EH (cell line): Measurements from ENCODE around the gene CNOT1.
"Not testable (repeated sequence)": the region's sequence is repeated elsewhere in the genome, so short reads cannot be mapped to it uniquely, and the experiment has no call there.

Source experiments
- DNase-seq: peaks from one replicate; pipeline ENCODE4 v3.0.0-alpha.2; 2015; ENCODE audit warnings: low read depth

The CNOT1 gene

DNA sequence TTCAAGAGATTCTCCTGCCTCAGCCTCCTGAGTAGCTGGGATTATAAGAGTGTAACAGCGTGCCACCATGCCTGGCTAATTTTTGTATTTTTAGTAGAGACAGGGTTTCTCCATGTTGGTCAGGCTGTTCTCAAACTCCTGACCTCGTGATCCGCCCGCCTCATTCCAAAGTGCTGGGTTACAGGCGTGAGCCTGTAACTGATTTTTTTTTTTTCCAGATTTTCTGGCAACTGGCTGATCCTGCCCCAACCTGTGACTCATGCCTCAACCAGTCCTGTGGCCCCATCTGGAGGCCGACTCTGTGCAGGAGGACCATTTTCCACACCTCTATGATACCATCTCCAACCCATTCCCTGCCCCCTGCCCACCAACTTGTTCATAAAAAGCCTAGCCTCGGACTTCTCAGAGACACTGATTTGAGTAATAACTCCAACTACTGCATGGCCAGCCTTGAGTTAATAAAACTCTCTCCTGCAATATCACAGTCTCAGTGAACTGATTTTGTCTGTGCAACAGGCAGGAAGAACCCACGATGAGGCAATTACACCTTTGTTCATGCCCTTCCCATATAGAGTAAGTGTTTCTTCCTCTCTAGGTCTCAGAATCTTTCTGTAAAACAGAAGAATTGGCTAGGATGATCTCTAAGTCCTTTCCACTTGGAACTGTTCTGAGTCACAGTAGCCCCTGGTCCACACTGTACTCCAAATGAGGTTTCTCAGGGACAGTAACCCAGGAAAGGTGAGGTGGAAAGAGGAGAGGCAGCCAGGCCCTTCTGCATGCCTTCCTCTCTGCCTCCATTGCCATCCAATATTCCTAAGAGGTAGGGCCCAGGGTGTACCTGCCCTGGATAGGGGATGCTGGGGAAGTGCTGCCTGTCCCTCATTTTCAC, 8.8 kb upstream of the CNOT1 start:
- peak; percentile 91 for DNase-seq

DNA sequence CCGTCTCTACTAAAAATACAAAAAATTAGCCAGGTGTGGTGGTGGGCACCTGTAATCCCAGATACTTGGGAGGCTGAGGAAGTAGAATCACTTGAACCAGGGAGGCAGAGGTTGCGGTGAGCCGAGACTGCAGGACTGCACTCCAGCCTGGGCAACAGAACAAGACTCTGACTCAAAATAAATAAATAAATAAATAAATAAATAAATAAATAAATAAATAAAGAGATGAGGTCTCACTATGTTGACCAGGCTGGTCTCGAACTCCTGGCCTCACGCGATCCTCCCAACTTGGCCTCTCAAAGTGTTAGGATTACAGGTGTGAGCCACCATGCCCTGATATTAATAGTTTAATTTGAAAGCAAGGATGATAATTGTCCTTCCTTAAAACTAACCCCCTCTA, 7.4 kb upstream of the CNOT1 start:
- DNase-seq, result not testable (repeated sequence)

GRCh38 chr16:58636466-58636865, 6.8 kb upstream of the CNOT1 start:
- no peak for DNase-seq

- no peak for DNase-seq
Measured at GRCh38 chr16:58635502-58635901, 5.9 kb upstream of the CNOT1 start.

DNA sequence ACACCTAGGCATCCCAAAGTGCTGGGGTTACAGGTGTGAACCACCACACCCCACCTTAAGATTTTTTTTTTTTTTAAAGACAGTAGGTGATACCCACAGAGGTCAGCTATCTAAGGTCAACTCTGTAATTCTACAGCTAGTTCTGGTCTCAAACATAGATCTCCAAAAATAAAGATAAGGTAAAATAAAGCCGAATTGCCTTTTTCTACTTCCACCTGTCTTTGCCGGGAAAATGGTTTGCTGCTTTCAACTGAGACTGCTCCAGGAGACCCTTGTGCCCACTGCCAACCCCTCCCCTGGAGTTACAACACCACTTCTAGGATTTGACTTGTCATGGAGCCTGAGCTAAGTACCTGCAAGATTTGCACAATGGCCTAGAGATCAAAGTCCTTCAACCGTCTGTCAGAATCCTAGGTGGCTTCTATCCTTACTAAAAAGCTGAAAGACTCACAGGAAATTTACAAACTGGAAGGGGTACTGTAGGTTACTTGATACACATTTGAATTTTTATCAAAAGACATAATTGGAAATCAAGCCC, 4.7 kb upstream of the CNOT1 start:
- no peak for DNase-seq

DNA sequence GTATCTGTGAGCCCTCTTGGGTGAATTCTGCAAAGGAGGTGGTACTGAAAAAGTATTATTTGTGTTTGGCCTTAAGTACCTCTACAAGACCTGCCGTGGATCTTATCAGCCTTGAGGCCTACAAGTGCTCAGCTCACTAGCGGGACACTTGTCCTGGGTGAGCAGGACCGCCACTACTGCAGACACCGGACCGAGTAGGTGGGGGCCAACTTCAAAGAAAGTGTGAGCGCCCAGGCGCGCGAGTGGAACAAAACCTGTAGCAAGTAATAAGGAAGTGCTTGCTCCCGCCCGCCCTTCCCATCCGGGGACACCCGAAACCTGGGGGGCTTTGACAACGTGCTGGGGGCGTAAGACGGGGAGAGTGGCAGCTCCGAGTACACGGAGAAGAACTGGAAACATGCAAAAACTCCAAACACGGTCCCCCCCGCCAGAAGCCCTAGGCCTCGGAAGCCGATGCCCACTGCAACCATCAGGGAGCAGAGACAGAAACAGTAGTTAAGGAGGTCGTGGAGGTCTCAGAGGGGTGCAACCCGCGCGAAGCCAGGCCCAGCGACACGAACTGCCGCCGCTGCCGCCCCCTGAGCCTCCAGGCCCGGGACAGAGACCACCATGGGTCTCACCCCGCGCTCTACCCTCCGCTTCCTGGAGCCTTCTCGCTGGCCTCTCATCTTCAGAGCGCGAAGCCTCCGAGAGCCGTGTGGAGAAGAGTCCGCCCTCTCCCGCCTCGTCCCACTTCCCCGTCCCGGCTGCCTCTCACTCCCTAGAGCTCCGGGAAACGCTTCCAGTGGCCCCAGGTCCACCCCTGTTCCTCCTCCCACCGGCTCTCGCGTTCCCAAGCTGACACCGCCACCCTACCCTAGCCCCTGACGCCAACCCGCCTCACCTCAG, 537 bp downstream of the CNOT1 start:
- DNase-seq, result peak; percentile 35

- no peak for DNase-seq
Measured at GRCh38 chr16:58624209-58624608, 5.4 kb downstream of the CNOT1 start.

DNA sequence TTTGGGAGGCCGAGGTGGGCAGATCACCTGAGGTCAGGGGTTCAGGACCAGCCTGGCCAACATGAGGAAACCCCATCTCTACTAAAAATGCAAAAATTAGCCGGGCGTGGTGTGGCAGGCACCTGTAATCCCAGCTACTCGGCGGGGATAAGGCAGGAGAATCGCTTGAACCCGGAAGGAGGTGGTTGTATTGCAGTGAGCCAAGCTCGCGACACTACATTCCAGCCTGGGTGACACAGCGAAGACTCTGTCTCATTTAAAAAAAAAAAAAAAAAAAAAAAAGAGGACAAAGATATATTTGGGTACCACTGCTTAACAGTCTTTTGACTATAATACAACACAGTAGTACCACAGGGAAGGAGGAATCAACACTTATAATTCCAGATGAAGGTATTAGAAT, 9.2 kb downstream of the CNOT1 start:
- DNase-seq, result no peak

GRCh38 chr16:58615280-58615679, 14.3 kb downstream of the CNOT1 start:
- DNase-seq, result peak; percentile 67

- no peak for DNase-seq
Measured at GRCh38 chr16:58614860-58615259, 14.8 kb downstream of the CNOT1 start.

DNA sequence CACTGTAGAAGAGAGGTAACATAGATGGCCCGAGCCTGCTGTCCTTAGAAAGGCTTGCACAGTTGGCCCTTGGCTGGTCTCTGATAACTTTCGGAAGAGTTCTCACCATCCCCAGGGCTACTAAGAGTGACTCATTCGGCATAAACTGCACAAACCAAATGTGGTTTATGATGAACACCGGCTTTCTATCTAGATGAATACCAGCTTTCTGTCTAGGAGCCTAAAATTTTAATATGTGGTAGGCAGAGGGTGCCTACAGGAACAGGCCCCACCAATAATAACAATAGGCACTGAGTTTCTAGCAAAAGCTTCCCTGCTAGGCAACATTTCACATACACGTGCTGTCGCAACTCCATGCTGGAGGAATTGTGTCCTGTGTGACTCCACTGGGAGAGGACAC, 15.4 kb downstream of the CNOT1 start:
- DNase-seq, result peak; percentile 87

- not testable (repeated sequence) for DNase-seq
Measured at GRCh38 chr16:58612965-58613364, 16.7 kb downstream of the CNOT1 start.

DNA sequence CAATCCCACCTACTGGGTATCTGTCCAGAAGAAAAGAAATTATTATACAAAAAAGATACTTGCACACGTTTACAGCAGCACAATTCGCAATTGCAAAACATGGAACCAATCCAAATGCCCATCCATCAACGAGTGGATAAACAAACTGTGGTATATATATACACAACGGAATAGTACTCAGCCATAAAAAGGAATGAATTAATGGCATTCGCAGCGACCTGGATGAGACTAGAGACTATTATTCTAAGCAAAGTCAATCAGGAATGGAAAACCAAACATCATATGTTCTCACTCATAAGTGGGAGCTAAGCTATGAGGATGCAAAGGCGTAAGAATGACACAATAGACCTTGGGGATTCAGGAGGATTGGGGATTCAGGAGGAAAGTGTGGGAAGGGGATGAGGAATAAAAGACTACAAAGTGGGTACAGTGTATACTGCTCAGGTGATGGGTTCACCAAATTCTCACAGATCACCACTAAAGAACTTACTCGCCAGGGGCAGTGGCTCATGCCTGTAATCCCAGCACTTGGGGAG, 21.0 kb downstream of the CNOT1 start:
- DNase-seq, result no peak

- DNase-seq, result no peak
Measured at GRCh38 chr16:58605562-58605961, 24.1 kb downstream of the CNOT1 start.

GRCh38 chr16:58591083-58591482, 38.5 kb downstream of the CNOT1 start:
- DNase-seq, result no peak

DNA sequence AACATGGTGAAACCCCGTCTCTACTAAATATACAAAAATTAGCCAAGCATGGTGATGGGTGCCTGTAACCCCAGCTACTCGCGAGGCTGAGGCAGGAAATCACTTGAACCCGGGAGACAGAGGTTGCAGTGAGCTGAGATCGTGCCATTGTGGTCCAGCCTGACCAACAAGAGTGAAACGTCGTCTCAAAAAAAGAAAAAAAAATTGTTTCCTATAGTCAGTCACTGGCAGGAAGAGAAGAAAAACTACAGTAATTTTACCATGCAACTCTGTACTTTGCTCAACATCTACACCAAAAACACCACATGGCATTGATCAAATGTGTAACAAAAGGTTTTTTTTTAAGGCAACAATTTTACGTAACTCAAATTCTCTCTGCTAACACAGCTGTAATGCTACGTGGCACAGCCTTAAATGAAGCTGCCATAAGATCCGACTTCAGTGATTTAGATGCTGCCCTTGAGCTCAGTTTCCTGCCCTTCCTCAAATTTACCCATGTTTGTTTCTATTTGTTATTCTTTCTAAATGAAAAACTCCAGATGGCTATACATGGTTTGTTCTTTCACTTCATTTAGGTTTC, 40.2 kb downstream of the CNOT1 start:
- no peak for DNase-seq

DNA sequence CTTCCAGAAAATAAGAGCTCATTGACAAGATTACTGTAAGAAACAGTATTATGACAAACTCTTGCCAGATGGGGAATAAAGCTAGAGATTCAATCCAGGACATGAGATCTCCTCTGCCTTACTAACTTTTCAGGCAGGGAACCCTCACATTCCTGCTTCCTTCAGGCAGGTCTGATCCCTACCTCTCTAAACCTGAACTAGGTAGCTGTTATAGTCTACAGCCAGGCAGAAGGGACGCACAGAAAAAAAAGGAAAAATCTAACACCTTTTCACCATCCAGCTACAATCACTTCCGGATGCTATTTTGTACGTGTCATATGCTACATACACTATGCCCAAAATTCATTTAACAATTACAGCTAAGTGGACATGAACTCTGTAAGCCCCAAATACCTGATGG, 41.2 kb downstream of the CNOT1 start:
- DNase-seq, result no peak

GRCh38 chr16:58586340-58587030, 43.1 kb downstream of the CNOT1 start:
- no peak for DNase-seq

DNA sequence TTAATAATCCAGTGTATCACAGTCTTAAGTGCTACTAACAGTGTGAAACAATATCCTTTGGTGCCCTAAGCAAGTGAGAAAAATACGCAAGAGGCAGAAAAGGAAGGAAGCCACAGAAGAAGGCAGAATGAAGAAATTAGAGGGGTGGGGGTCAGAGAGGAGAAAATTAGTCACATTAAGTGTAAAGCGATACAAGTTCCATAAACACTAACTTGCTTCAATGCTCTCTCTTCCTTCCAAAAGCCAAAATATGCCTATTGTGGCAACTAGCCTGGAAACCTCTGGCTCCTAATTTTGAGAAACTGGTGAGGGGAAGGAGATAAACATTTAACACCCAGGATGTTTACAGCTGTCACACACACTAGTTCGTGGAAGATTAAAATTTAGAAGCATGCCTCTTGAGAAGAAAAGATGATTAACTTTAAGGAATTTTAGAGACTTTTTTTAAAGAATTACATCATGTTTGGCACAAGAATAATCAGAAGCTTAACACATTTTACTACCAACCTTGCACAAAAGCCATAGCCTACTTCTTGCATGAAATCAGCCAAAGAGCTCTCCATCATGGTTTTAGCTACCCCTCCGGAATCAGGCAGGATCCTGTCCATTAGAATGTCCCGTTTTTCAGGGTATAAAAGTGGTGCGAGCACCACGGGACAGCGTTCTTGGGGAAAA, 44.7 kb downstream of the CNOT1 start:
- no peak for DNase-seq

DNA sequence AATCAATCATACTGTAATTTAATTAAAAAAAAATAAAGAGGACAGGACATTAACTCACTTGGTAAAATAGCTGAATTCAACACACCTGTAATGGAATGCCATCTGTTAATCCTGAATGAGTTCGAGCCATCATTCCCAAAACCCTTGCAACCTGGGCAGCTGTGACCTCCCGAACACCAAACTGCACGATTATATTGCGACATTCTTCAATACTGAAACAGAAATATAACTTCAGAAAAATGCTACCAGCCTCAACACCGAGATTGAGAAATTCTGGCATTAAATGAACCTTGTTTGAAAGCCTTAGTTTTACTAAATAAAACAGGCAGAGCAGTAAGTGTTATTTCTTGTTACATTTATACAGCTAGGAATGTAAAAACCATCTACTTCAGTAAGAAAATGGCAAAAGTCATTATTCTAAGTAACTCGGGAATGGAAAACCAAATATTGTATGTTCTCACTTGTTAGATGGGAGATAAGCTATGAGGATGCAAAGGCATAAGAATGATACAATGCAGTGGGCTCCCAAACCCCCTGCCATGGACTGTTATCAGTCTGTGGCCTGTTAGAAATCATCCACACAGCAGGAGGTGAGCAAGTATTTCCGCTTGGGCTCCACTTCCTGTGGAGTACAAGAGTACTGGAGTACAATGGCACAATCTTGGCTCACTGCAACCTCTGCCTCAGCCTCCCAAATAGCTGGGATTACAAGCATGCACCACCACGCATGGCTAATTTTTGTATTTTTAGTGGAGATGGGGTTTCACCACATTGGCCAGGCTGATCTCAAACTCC, 46.5 kb downstream of the CNOT1 start:
- DNase-seq, result no peak
